Adrenal gland (tissue), 5 donors: ENCODE data around the gene PI4KA.

ENCODE experiments used
- POLR2A ChIP-seq, 2 donors: fragments of 450-650 bp; IDR thresholded peaks; one replicate each; pipeline ENCODE4 v1.6.1; 2017; ENCODE audit warnings: antibody characterized with exemption in 2 of 2, mild to moderate bottlenecking in 2 of 2, moderate library complexity in 1 of 2
- TF ChIP-seq, protein P1 (sequence below), 6 experiments: fragments of 450-650 bp in 4 of 6; fragments of 200-600 bp in 2 of 6; sonication (generic) in 1 of 6; IDR thresholded peaks; 1 replicate in 5 of 6; 2 replicates in 1 of 6; pipeline versions ENCODE4 v1.5.1 to v1.8.0; 2016 to 2021; ENCODE audit warnings: antibody characterized with exemption in 6 of 6, mild to moderate bottlenecking in 2 of 6, moderate library complexity in 1 of 6
- donor health status: DM: no; HTN: no; CAD: no.

- TF ChIP-seq, protein P1, sequence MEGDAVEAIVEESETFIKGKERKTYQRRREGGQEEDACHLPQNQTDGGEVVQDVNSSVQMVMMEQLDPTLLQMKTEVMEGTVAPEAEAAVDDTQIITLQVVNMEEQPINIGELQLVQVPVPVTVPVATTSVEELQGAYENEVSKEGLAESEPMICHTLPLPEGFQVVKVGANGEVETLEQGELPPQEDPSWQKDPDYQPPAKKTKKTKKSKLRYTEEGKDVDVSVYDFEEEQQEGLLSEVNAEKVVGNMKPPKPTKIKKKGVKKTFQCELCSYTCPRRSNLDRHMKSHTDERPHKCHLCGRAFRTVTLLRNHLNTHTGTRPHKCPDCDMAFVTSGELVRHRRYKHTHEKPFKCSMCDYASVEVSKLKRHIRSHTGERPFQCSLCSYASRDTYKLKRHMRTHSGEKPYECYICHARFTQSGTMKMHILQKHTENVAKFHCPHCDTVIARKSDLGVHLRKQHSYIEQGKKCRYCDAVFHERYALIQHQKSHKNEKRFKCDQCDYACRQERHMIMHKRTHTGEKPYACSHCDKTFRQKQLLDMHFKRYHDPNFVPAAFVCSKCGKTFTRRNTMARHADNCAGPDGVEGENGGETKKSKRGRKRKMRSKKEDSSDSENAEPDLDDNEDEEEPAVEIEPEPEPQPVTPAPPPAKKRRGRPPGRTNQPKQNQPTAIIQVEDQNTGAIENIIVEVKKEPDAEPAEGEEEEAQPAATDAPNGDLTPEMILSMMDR (IDR thresholded peaks at IDR 0.05) = no peak
- TF ChIP-seq POLR2A (IDR thresholded peaks at IDR 0.05) = no peak
Measured at GRCh38 chr22:20822240-20822639, 36.4 kb downstream of the PI4KA start.
